Panc1 (cell line): ENCODE data around the gene FARP1.

Experiments used
- CTCF ChIP-seq: fragments of 450-650 bp; IDR thresholded peaks from 2 replicates; pipeline ENCODE4 v1.5.1; 2017; ENCODE audit warnings: mild to moderate bottlenecking
- POLR2AphosphoS5 ChIP-seq: IDR thresholded peaks from 2 replicates; pipeline ENCODE4 v1.6.1; 2012; ENCODE audit warnings: mild to moderate bottlenecking, low read depth, low read length, moderate library complexity
- REST ChIP-seq, 2 experiments: IDR thresholded peaks; 2 replicates each; pipeline ENCODE4 v1.6.1; 2011 to 2012; ENCODE audit warnings: low read depth in 2 of 2, control low read depth in 1 of 2, low read length in 1 of 2, mild to moderate bottlenecking in 1 of 2, moderate library complexity in 1 of 2; ENCODE audit not compliant: insufficient read depth in 1 of 2
- SIN3A ChIP-seq: IDR thresholded peaks from 2 replicates; pipeline ENCODE4 v1.6.1; 2012; ENCODE audit warnings: low read depth, mild to moderate bottlenecking, low read length, moderate library complexity, borderline replicate concordance; ENCODE audit not compliant: insufficient read depth
- TCF7L2 ChIP-seq: IDR thresholded peaks from 2 replicates; pipeline ENCODE4 v1.6.1; 2011; ENCODE audit warnings: mild to moderate bottlenecking, low read depth, low read length, inconsistent platforms

GRCh38 chr13:98500963-98501421, 358.1 kb downstream of the FARP1 start:
- TF ChIP-seq CTCF (no peak), POLR2AphosphoS5 (no peak), REST (IDR thresholded peaks at IDR 0.05; ENCODE audit: insufficient read depth in 1 of 2, low read depth in 2 of 2, low read length in 1 of 2) (no peak), TCF7L2 (no peak), SIN3A (no peak)
